Neural cell (in vitro differentiated cells): Measurements from ENCODE around the gene ASNSD1. TPM values are rescaled to one million over a fixed set of nuclear protein-coding genes. Genes with fewer than 3 reads are reported as not detected.

ENCODE experiments used
- H2AFZ ChIP-seq: fragments of 200-600, 300-800 bp; sonication (generic), shearing (Covaris generic); 2 replicates; pipeline ENCODE4 v1.6.0; 2014; ENCODE audit warnings: low read depth, mild to moderate bottlenecking, antibody characterized with exemption, low read length, moderate library complexity
- H3F3A ChIP-seq: fragments of 200-600 bp; shearing (Covaris generic); 2 replicates; pipeline ENCODE4 v1.6.1; 2016; ENCODE audit warnings: mild to moderate bottlenecking, moderate library complexity, mixed read lengths, antibody characterized with exemption, low read length; ENCODE audit not compliant: insufficient read depth, poor library complexity, severe bottlenecking
- H3K27ac ChIP-seq: fragments of 200-600, 300-800 bp; sonication (generic), shearing (Covaris generic); 2 replicates; pipeline ENCODE4 v1.5.1; 2014; ENCODE audit warnings: mild to moderate bottlenecking, low read length, moderate library complexity
- H3K27me3 ChIP-seq: fragments of 300-800, 200-600 bp; sonication (generic), shearing (Covaris generic); 2 replicates; pipeline ENCODE4 v1.6.0; 2014; ENCODE audit warnings: mild to moderate bottlenecking, low read depth, low read length, moderate library complexity; ENCODE audit not compliant: insufficient read depth
- H3K36me3 ChIP-seq: fragments of 300-800, 200-600 bp; sonication (generic), shearing (Covaris generic); 2 replicates; pipeline ENCODE4 v1.5.1; 2014; ENCODE audit warnings: mild to moderate bottlenecking, antibody characterized with exemption, low read length, moderate library complexity; ENCODE audit not compliant: insufficient read depth
- H3K4me2 ChIP-seq: fragments of 300-800, 200-600 bp; sonication (generic), shearing (Covaris generic); 2 replicates; pipeline ENCODE4 v1.6.0; 2014; ENCODE audit warnings: mild to moderate bottlenecking, low read length
- H3K4me3 ChIP-seq: fragments of 300-800, 200-600 bp; sonication (generic), shearing (Covaris generic); 2 replicates; pipeline ENCODE4 v1.5.1; 2014; ENCODE audit warnings: mild to moderate bottlenecking, low read length, moderate library complexity
- H3K79me2 ChIP-seq: fragments of 200-600 bp; shearing (Covaris generic); replicated peaks from 2 replicates; pipeline ENCODE4 v1.6.0; 2014; ENCODE audit warnings: mild to moderate bottlenecking, low read length, moderate library complexity; ENCODE audit not compliant: insufficient read depth
- H3K9ac ChIP-seq: fragments of 300-800, 200-600 bp; sonication (generic), shearing (Covaris generic); 2 replicates; pipeline ENCODE4 v1.6.1; 2016; ENCODE audit warnings: mild to moderate bottlenecking, low read length, mixed read lengths
- H3K9me2 ChIP-seq: fragments of 200-600 bp; shearing (Covaris generic); 2 replicates; pipeline ENCODE4 v1.6.1; 2016; ENCODE audit warnings: mild to moderate bottlenecking, low read length, mixed read lengths; ENCODE audit not compliant: insufficient read depth
- H3K9me3 ChIP-seq: fragments of 200-600, 300-800 bp; sonication (generic), shearing (Covaris generic); 2 replicates; pipeline ENCODE4 v1.6.1; 2016; ENCODE audit warnings: mild to moderate bottlenecking, mixed run types, low read length, moderate library complexity, mixed read lengths
- H4K20me1 ChIP-seq: fragments of 200-600 bp; shearing (Covaris generic); 2 replicates; pipeline ENCODE4 v1.6.1; 2016; ENCODE audit warnings: mild to moderate bottlenecking, mixed run types; ENCODE audit not compliant: insufficient read depth
- EP300 ChIP-seq: fragments of 450-650 bp; conservative IDR thresholded peaks from 2 replicates; pipeline ENCODE4 v1.6.1; 2014; ENCODE audit warnings: antibody characterized with exemption, mild to moderate bottlenecking, moderate library complexity; ENCODE audit not compliant: poor library complexity, severe bottlenecking
- EZH2 ChIP-seq: fragments of 200-600, 300-800 bp; shearing (Covaris generic), sonication (generic); IDR thresholded peaks from 2 replicates; pipeline ENCODE4 v1.6.1; 2014; ENCODE audit warnings: antibody characterized with exemption, low read length, borderline replicate concordance, mild to moderate bottlenecking; ENCODE audit not compliant: insufficient read depth, poor library complexity, severe bottlenecking
- MXI1 ChIP-seq: fragments of 450-650 bp; conservative IDR thresholded peaks from 2 replicates; pipeline ENCODE4 v1.6.1; 2014; ENCODE audit warnings: antibody characterized with exemption, mild to moderate bottlenecking; ENCODE audit not compliant: poor library complexity, severe bottlenecking
- POLR2AphosphoS5 ChIP-seq: IDR thresholded peaks from 2 replicates; pipeline ENCODE4 v1.6.1; 2012
- RAD21 ChIP-seq: fragments of 450-650 bp; conservative IDR thresholded peaks from 2 replicates; pipeline ENCODE4 v1.6.1; 2014; ENCODE audit warnings: antibody characterized with exemption, mild to moderate bottlenecking, moderate library complexity
- SMC3 ChIP-seq: fragments of 450-650 bp; conservative IDR thresholded peaks from 2 replicates; pipeline ENCODE4 v1.6.1; 2014; ENCODE audit warnings: antibody characterized with exemption, mild to moderate bottlenecking, moderate library complexity; ENCODE audit not compliant: poor library complexity
- TAF1 ChIP-seq: IDR thresholded peaks from 2 replicates; pipeline ENCODE4 v1.6.1; 2012; ENCODE audit warnings: low read depth
- polyA plus RNA-seq: library from polyadenylated mRNA; depleted of rRNA; stranded (reverse); fragments of >200 nt; gene quantifications from 2 replicates; pipeline ENCODE4 v1.2.3, GENCODE V29; 2014
- TF ChIP-seq, protein P1 (sequence below): fragments of 450-650 bp; IDR thresholded peaks from 2 replicates; pipeline ENCODE4 v1.5.1; 2014; ENCODE audit warnings: antibody characterized with exemption, mild to moderate bottlenecking, moderate library complexity; ENCODE audit not compliant: poor library complexity, severe bottlenecking
- TF ChIP-seq, protein P2 (sequence below): IDR thresholded peaks from 2 replicates; pipeline ENCODE4 v1.6.1; 2012; ENCODE audit warnings: borderline replicate concordance

The ASNSD1 gene
- polyA plus RNA-seq, 1 donor from 2014 or later = 94.3 TPM

DNA sequence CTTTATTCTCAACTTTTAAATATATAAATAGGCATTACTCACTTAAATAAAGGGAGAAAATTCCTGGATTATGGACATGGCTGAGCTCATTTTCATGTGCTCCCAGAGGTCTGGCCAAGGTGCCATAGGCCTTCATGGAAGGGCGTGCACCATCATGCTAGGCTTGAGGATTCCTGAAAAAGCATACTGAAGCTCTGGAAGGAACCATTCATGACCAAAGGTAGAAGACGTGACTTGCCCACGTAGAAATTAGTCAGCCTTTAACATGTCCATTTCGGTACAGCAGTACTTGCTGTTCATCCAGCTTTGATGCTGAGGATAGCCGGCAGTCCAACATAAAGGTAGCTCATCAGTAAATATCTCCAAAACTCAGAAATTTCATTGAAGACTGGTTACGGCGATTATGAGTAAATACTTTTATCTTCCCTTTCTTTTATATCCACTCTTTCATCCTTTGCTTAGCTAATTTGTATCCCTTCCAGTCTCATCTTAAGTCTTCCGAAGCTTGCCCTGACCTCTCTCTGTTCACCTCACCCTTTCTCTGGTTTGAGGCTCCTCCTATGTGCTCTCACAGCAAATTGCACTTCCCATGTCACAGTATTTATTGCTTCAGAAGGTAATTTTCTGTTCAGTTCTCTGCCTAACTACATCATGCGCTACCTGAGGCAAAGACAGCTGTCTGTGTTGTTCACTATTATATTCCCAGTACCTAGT lies 32.3 kb upstream of the ASNSD1 start:
- TF ChIP-seq MXI1 (no peak), POLR2AphosphoS5 (no peak), EZH2 (no peak), EP300 (no peak), TAF1 (no peak), SMC3 (no peak), RAD21 (no peak)
- TF ChIP-seq, protein P1, sequence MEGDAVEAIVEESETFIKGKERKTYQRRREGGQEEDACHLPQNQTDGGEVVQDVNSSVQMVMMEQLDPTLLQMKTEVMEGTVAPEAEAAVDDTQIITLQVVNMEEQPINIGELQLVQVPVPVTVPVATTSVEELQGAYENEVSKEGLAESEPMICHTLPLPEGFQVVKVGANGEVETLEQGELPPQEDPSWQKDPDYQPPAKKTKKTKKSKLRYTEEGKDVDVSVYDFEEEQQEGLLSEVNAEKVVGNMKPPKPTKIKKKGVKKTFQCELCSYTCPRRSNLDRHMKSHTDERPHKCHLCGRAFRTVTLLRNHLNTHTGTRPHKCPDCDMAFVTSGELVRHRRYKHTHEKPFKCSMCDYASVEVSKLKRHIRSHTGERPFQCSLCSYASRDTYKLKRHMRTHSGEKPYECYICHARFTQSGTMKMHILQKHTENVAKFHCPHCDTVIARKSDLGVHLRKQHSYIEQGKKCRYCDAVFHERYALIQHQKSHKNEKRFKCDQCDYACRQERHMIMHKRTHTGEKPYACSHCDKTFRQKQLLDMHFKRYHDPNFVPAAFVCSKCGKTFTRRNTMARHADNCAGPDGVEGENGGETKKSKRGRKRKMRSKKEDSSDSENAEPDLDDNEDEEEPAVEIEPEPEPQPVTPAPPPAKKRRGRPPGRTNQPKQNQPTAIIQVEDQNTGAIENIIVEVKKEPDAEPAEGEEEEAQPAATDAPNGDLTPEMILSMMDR = no peak
- TF ChIP-seq, protein P2, sequence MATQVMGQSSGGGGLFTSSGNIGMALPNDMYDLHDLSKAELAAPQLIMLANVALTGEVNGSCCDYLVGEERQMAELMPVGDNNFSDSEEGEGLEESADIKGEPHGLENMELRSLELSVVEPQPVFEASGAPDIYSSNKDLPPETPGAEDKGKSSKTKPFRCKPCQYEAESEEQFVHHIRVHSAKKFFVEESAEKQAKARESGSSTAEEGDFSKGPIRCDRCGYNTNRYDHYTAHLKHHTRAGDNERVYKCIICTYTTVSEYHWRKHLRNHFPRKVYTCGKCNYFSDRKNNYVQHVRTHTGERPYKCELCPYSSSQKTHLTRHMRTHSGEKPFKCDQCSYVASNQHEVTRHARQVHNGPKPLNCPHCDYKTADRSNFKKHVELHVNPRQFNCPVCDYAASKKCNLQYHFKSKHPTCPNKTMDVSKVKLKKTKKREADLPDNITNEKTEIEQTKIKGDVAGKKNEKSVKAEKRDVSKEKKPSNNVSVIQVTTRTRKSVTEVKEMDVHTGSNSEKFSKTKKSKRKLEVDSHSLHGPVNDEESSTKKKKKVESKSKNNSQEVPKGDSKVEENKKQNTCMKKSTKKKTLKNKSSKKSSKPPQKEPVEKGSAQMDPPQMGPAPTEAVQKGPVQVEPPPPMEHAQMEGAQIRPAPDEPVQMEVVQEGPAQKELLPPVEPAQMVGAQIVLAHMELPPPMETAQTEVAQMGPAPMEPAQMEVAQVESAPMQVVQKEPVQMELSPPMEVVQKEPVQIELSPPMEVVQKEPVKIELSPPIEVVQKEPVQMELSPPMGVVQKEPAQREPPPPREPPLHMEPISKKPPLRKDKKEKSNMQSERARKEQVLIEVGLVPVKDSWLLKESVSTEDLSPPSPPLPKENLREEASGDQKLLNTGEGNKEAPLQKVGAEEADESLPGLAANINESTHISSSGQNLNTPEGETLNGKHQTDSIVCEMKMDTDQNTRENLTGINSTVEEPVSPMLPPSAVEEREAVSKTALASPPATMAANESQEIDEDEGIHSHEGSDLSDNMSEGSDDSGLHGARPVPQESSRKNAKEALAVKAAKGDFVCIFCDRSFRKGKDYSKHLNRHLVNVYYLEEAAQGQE = no peak

DNA sequence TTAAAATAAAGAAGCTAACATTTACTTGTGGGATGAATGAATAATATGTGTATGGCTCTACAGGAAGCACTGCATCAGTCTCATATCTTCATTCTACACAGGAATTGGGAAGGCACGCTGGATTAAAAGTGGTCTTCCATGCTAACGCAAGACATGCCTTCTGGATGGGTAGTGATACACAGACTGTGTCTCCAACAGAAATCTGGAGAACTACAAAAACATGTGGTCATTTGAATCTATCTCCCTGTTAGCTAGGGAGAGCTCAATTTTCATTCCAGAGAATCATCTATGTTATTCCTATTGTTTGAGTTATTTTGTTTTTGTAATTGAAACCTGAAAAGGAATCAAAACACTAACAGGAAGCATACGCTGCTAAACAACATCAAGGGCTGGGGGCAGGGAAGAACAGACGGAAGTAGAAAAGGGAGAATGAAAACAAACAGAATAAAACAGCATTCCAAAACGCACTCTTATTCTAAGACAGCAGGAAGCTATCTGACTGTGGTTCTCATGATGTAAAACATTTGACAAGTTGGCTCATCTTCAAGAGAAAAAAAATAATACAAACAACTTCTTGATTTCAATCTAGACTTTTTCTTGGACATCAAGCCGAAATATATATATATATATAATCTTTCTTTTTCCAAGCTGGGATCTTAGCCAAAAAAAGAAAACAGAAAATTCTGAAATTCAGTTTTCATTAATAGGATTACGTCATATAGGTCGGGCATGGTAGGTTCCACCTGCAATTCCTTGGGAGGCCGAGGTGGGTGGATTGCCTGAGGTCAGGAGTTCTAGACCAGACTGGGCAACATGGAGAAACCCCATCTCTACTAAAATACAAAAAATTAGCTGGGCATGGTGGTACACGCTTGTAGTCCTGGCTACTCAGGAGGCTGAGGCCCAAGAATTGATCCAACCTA lies 31.5 kb upstream of the ASNSD1 start:
- H3K4me2 ChIP-seq = no peak overlapping the region
- TF ChIP-seq EZH2 (no peak), RAD21 (no peak), MXI1 (no peak), POLR2AphosphoS5 (no peak), SMC3 (no peak), TAF1 (no peak), EP300 (no peak)
- TF ChIP-seq, protein P2 = no peak
- TF ChIP-seq, protein P1 = no peak
- H3K36me3 ChIP-seq = no peaks in the 10 kb centered on the region
- no peaks in the 10 kb centered on the region for H3K79me2 ChIP-seq
- H3K9me3 ChIP-seq = no peaks in the 10 kb centered on the region
- no peaks in the 10 kb centered on the region for H3K27me3 ChIP-seq
- H2AFZ ChIP-seq = no peak overlapping the region
- H4K20me1 ChIP-seq = no peaks in the 10 kb centered on the region
- no peak overlapping the region for H3K9ac ChIP-seq
- H3F3A ChIP-seq = no peaks in the 10 kb centered on the region
- no peak overlapping the region for H3K27ac ChIP-seq
- H3K9me2 ChIP-seq = no peaks in the 10 kb centered on the region
- no peak overlapping the region for H3K4me3 ChIP-seq

More for the DNA sequence above, 32.3 kb upstream of the ASNSD1 start:
- Histone ChIP-seq H3K79me2 (no peaks in the 10 kb centered on the region), H3K9me2 (no peaks in the 10 kb centered on the region), H3F3A (no peaks in the 10 kb centered on the region), H3K9ac (no peak overlapping the region), H4K20me1 (no peaks in the 10 kb centered on the region), H3K36me3 (no peaks in the 10 kb centered on the region), H3K4me3 (no peak overlapping the region), H3K27ac (no peak overlapping the region), H3K9me3 (no peaks in the 10 kb centered on the region), H3K27me3 (no peaks in the 10 kb centered on the region), H2AFZ (no peak overlapping the region), H3K4me2 (no peak overlapping the region)
